CD4-positive, alpha-beta T cell (primary cell): ENCODE data around the gene GJD2. TPM values are rescaled to one million over a fixed set of nuclear protein-coding genes. Genes with fewer than 3 reads are reported as not detected.

ENCODE experiments used
- ATAC-seq: fragments of 200-7000 bp; cut with Tn5 transposase; one replicate; pipeline ENCODE4 v1.10.0; 2022; ENCODE audit warnings: mild to moderate bottlenecking; ENCODE audit not compliant: poor library complexity
- CTCF ChIA-PET: fragments of 350-600 bp; sonication (Branson Sonifier 250); formaldehyde crosslinking; loops from one replicate; lab custom pipeline; 2021; ENCODE audit warnings: antibody characterized with exemption, inconsistent platforms; lab: Charles Lee
- POLR2A ChIA-PET: fragments of 350-600 bp; sonication (Branson Sonifier 250); formaldehyde crosslinking; loops from one replicate; lab custom pipeline; 2021; ENCODE audit warnings: antibody characterized with exemption, inconsistent platforms; lab: Charles Lee
- DNase-seq, 14 experiments: peaks; one replicate each; pipeline ENCODE4 v3.0.0-alpha.2; 2013 to 2020; ENCODE audit warnings: mixed read lengths in 2 of 14
- H3K27ac ChIP-seq, 2 donors: one replicate each; pipeline versions ENCODE4 v1.5.1 to v1.7.0; 2013; ENCODE audit warnings: low read length in 2 of 2, low read depth in 1 of 2, mild to moderate bottlenecking in 1 of 2
- H3K27me3 ChIP-seq, 2 experiments: 1 replicate in 1 of 2; 2 replicates in 1 of 2; pipeline versions ENCODE4 v1.6.1 to v1.7.0; 2013; ENCODE audit warnings: low read length in 2 of 2, control low read depth in 1 of 2, mild to moderate bottlenecking in 1 of 2, moderate library complexity in 1 of 2; ENCODE audit not compliant: insufficient read depth in 2 of 2, control insufficient read depth in 1 of 2
- H3K36me3 ChIP-seq: one replicate; pipeline ENCODE4 v1.6.1; 2013; ENCODE audit warnings: low read length, control low read depth; ENCODE audit not compliant: insufficient read depth
- H3K4me1 ChIP-seq: one replicate; pipeline ENCODE4 v1.6.1; 2013; ENCODE audit warnings: low read length, control low read depth; ENCODE audit not compliant: insufficient read depth
- H3K4me3 ChIP-seq: one replicate; pipeline ENCODE4 v1.5.1; 2013; ENCODE audit warnings: mild to moderate bottlenecking, low read length, moderate library complexity
- H3K9me3 ChIP-seq, 2 experiments: 1 replicate in 1 of 2; 2 replicates in 1 of 2; pipeline versions ENCODE4 v1.6.1 to v1.7.0; 2013; ENCODE audit warnings: low read length in 2 of 2, mild to moderate bottlenecking in 2 of 2, control low read depth in 1 of 2, moderate library complexity in 1 of 2; ENCODE audit not compliant: control insufficient read depth in 1 of 2, insufficient read depth in 1 of 2
- H3K27ac Mint-ChIP-seq: one replicate; pipeline ENCODE4 v1.8.0; 2020; ENCODE audit warnings: mixed read lengths
- H3K27me3 Mint-ChIP-seq: one replicate; pipeline ENCODE4 v1.8.0; 2021; ENCODE audit warnings: mixed read lengths
- H3K36me3 Mint-ChIP-seq: one replicate; pipeline ENCODE4 v1.8.0; 2021; ENCODE audit warnings: low read depth, mixed read lengths
- H3K4me1 Mint-ChIP-seq: one replicate; pipeline ENCODE4 v1.8.0; 2021; ENCODE audit warnings: low read depth, mixed read lengths
- H3K4me3 Mint-ChIP-seq: one replicate; pipeline ENCODE4 v1.8.0; 2020; ENCODE audit warnings: mild to moderate bottlenecking, mixed read lengths
- H3K9me3 Mint-ChIP-seq: one replicate; pipeline ENCODE4 v1.8.0; 2020; ENCODE audit warnings: mixed read lengths
- CTCF ChIP-seq: fragments of 200-600 bp; IDR thresholded peaks from one replicate; pipeline ENCODE4 v1.8.0; 2022; ENCODE audit warnings: antibody characterized with exemption, mild to moderate bottlenecking
- intact Hi-C, 2 experiments: fragments of 100-400 bp; cut with DNase I in 1 of 2; cut with micrococcal nuclease in 1 of 2; formaldehyde crosslinking; loops; one replicate each; pipeline versions ENCODE4 v1.15.1 to v1.9.0; 2023 to 2025; cut with DNase I, micrococcal nuclease
- total RNA-seq, 174 experiments: library from RNA in 2 of 174; stranded (reverse) in 2 of 174; gene quantifications; one replicate each; pipeline ENCODE4 v1.2.3 and lab custom pipeline; 2021 to 2026

The GJD2 gene
- total RNA-seq, 2 experiments from 2014 or later: not detected

- Mint-ChIP-seq H3K27ac (no peak overlapping the region), H3K4me3 (no peak overlapping the region), H3K9me3 (no peaks in the 10 kb centered on the region), H3K27me3 (peaks cover 68% of the 10 kb centered on the region), H3K4me1 (no peaks in the 10 kb centered on the region), H3K36me3 (no peaks in the 10 kb centered on the region)
- Histone ChIP-seq H3K4me3 (no peak overlapping the region), H3K36me3 (no peaks in the 10 kb centered on the region), H3K4me1 (no peaks in the 10 kb centered on the region), H3K27me3 (peaks cover 9 to 13% of the 10 kb centered on the region in 2 experiments), H3K27ac (no peak overlapping the region), H3K9me3 (peaks cover 0 to 4% of the 10 kb centered on the region in 2 experiments)
- no peak for TF ChIP-seq CTCF
- DNase-seq: no peak
- intact Hi-C loops: no loop called here
- CTCF ChIA-PET: no interaction called here
- POLR2A ChIA-PET: no interaction called here
- no peak for ATAC-seq
Measured at GRCh38 chr15:34709866-34710265, 44.9 kb downstream of the GJD2 start.

GRCh38 chr15:34708422-34708821, 46.4 kb downstream of the GJD2 start:
- Histone ChIP-seq H3K4me1 (no peaks in the 10 kb centered on the region), H3K9me3 (peaks cover 0 to 4% of the 10 kb centered on the region in 2 experiments), H3K36me3 (no peaks in the 10 kb centered on the region), H3K27me3 (peaks cover 11 to 14% of the 10 kb centered on the region in 2 experiments), H3K4me3 (no peak overlapping the region), H3K27ac (no peak overlapping the region)
- H3K27ac Mint-ChIP-seq: no peak overlapping the region
- no peaks in the 10 kb centered on the region for H3K36me3 Mint-ChIP-seq
- TF ChIP-seq CTCF: no peak
- CTCF ChIA-PET: no interaction called here
- no peak overlapping the region for H3K4me3 Mint-ChIP-seq
- no peaks in the 10 kb centered on the region for H3K4me1 Mint-ChIP-seq
- ATAC-seq: no peak
- intact Hi-C loops: no loop called here
- POLR2A ChIA-PET: no interaction called here
- H3K9me3 Mint-ChIP-seq: no peaks in the 10 kb centered on the region
- no peak for DNase-seq
- peaks cover 68% of the 10 kb centered on the region for H3K27me3 Mint-ChIP-seq

GRCh38 chr15:34701536-34701935, 53.3 kb downstream of the GJD2 start:
- no peaks in the 10 kb centered on the region for H3K9me3 Mint-ChIP-seq

More at GRCh38 chr15:34701536-34701935, 53.3 kb downstream of the GJD2 start:
- peaks cover 4 to 8% of the 10 kb centered on the region in 2 experiments for H3K27me3 ChIP-seq
- H3K4me1 Mint-ChIP-seq: no peaks in the 10 kb centered on the region
- intact Hi-C loops: no loop called here
- ChIA-PET POLR2A (no interaction called here), CTCF (no interaction called here)
- H3K36me3 ChIP-seq: no peaks in the 10 kb centered on the region
- H3K36me3 Mint-ChIP-seq: no peaks in the 10 kb centered on the region
- no peak overlapping the region for H3K4me3 ChIP-seq
- no peaks in the 10 kb centered on the region for H3K4me1 ChIP-seq
- H3K9me3 ChIP-seq: no peaks in the 10 kb centered on the region
- no peak overlapping the region for H3K4me3 Mint-ChIP-seq
- peaks cover 49% of the 10 kb centered on the region for H3K27me3 Mint-ChIP-seq
- no peak overlapping the region for H3K27ac ChIP-seq
- TF ChIP-seq CTCF: no peak
- no peak for ATAC-seq
- DNase-seq: no peak
- no peak overlapping the region for H3K27ac Mint-ChIP-seq

Other genes starting within 250 kb of the GJD2 start
- 100 to 1,000 TPM; 244 to 247 TPM for gene GOLGA8B, start 171.3 kb downstream of the GJD2 start, total RNA-seq
- not detected for gene ACTC1, start 40.6 kb upstream of the GJD2 start, total RNA-seq
- 10 to 100 TPM; 40.4 to 40.7 TPM for gene AQR, start 214.7 kb upstream of the GJD2 start, total RNA-seq
- gene ZNF770, start 233.3 kb upstream of the GJD2 start, total RNA-seq: 10 to 100 TPM; 35.4 to 37.9 TPM